GM12892 (cell line): ENCODE measurements around the gene CDHR3.

Source experiments
- POLR2A ChIP-seq: IDR thresholded peaks from 2 replicates; pipeline ENCODE4 v1.6.1; 2011; ENCODE audit warnings: low read depth, low read length, control low read depth
- POLR2AphosphoS5 ChIP-seq: IDR thresholded peaks from 2 replicates; pipeline ENCODE4 v1.6.1; 2011; ENCODE audit warnings: low read depth, low read length, control low read depth
- TAF1 ChIP-seq: IDR thresholded peaks from 2 replicates; pipeline ENCODE4 v1.6.1; 2011; ENCODE audit warnings: low read depth, mild to moderate bottlenecking, control low read depth, low read length, borderline replicate concordance

- TF ChIP-seq POLR2AphosphoS5 (no peak), TAF1 (no peak), POLR2A (no peak)
These were observed 90.0 kb downstream of the CDHR3 start for GRCh38 chr7:106053109-106053508.
